Colonic mucosa (tissue), 4 donors: Measurements from ENCODE around the gene BDH1. TPM values are rescaled to one million over a fixed set of nuclear protein-coding genes. Genes with fewer than 3 reads are reported as not detected.

Experiments used
- DNase-seq: peaks from one replicate; pipeline ENCODE4 v3.0.0-alpha.2; 2020
- H3K27ac ChIP-seq: fragments of 200-600 bp; one replicate; pipeline ENCODE4 v1.8.0; 2021
- H3K27me3 ChIP-seq: fragments of 200-600 bp; one replicate; pipeline ENCODE4 v1.8.0; 2021
- H3K36me3 ChIP-seq: fragments of 200-600 bp; one replicate; pipeline ENCODE4 v1.8.0; 2021
- H3K4me1 ChIP-seq: fragments of 200-600 bp; one replicate; pipeline ENCODE4 v1.8.0; 2021; ENCODE audit warnings: mild to moderate bottlenecking
- H3K4me3 ChIP-seq: fragments of 200-600 bp; one replicate; pipeline ENCODE4 v1.8.0; 2021
- H3K9ac ChIP-seq, 2 donors: one replicate each; pipeline ENCODE4 v1.7.0; 2013; ENCODE audit warnings: control low read depth in 2 of 2, low read depth in 2 of 2, low read length in 2 of 2
- H3K9me3 ChIP-seq: fragments of 200-600 bp; one replicate; pipeline ENCODE4 v1.8.0; 2021
- CTCF ChIP-seq: fragments of 200-600 bp; IDR thresholded peaks from one replicate; pipeline ENCODE4 v1.8.0; 2022; ENCODE audit warnings: antibody characterized with exemption, mild to moderate bottlenecking
- intact Hi-C: fragments of 100-400 bp; cut with DNase I; formaldehyde crosslinking; loops from one replicate; pipeline ENCODE4 v1.14.1; 2022
- total RNA-seq, 2 donors: library from RNA; stranded (reverse); fragmentation: NEBNext Ultra II Directional in 1 of 2; extraction: Animal tissue kit (Norgen Biotek cat#: 25700) in 1 of 2; gene quantifications; one replicate each; pipeline ENCODE4 v1.2.1, GENCODE V29; 2021
- donor health status: healthy.
- donor health status: DM: no; HTN: no; CAD: no.
- donor health status: DM: no; HTN: no; CAD: no.

BDH1 gene
- total RNA-seq, 2 donors from 2014 or later: 154 to 180 TPM

GRCh38 chr3:197533396-197533795, 22.4 kb downstream of the BDH1 start:
- intact Hi-C loops: no loop called here
- no peak for DNase-seq
- Histone ChIP-seq H3K27ac (no peak overlapping the region), H3K9me3 (no peaks in the 10 kb centered on the region), H3K27me3 (no peaks in the 10 kb centered on the region), H3K36me3 (no peaks in the 10 kb centered on the region), H3K4me3 (no peak overlapping the region), H3K9ac (no peak overlapping the region), H3K4me1 (no peaks in the 10 kb centered on the region)
- TF ChIP-seq CTCF: no peak

DNA sequence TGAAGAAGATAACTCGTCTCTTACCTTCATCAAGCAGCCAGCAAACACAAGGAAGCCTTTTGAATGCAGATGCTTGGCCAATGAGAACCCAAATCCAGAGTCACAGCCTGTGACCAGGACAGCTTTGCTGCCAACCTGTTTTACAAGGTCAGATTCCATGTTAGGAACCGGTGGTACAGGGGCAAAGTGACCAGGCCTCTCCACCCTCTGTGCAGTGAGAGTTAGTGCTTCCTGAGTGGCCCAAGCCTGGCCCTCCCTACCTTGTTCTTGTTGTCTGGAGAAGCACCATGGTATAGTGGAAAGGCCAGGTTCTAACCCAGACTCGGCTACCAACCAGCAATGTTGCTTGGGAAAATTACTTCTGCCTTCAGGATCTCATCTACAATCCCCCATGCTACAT, 23.4 kb downstream of the BDH1 start:
- no peaks in the 10 kb centered on the region for H3K36me3 ChIP-seq

DNA sequence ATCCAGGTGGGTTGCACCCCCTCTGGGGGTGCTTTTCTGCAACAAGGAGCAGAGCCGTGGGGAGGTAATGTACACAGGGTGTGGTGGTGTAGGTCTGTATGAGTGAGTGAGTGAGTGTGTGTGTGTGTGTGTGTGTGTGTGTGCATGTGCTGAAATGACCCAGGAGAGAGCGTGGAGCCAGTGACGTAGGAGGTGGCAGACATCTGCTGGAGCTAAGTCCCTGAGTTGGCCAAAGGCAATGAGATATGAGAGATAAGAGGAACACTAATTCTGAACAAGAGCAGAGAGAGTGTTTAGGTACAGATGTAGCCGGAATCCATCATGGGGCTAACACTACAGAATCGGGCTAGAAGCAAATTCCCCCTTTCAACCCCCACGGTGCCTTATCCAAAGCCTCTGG, 27.6 kb downstream of the BDH1 start:
- no peaks in the 10 kb centered on the region for H3K36me3 ChIP-seq

More for the DNA sequence above, 23.4 kb downstream of the BDH1 start:
- Histone ChIP-seq H3K9ac (no peak overlapping the region), H3K4me1 (no peaks in the 10 kb centered on the region), H3K9me3 (no peaks in the 10 kb centered on the region), H3K27me3 (no peaks in the 10 kb centered on the region), H3K4me3 (no peak overlapping the region), H3K27ac (no peak overlapping the region)
- no peak for TF ChIP-seq CTCF
- DNase-seq: no peak
- intact Hi-C loops: no loop called here

GRCh38 chr3:197527569-197527968, 28.2 kb downstream of the BDH1 start:
- H3K4me1 ChIP-seq: peaks cover 4% of the 10 kb centered on the region
- H3K4me3 ChIP-seq: no peak overlapping the region
- H3K27ac ChIP-seq: no peak overlapping the region
- intact Hi-C loops: no loop called here
- no peak overlapping the region for H3K9ac ChIP-seq
- H3K27me3 ChIP-seq: no peaks in the 10 kb centered on the region
- no peaks in the 10 kb centered on the region for H3K9me3 ChIP-seq
- DNase-seq: no peak
- no peak for TF ChIP-seq CTCF
- no peaks in the 10 kb centered on the region for H3K36me3 ChIP-seq

More for the DNA sequence above, 27.6 kb downstream of the BDH1 start:
- Histone ChIP-seq H3K27me3 (no peaks in the 10 kb centered on the region), H3K4me1 (no peaks in the 10 kb centered on the region), H3K4me3 (no peak overlapping the region), H3K27ac (no peak overlapping the region), H3K9ac (no peak overlapping the region), H3K9me3 (no peaks in the 10 kb centered on the region)
- no peak for DNase-seq
- intact Hi-C loops: no loop called here
- no peak for TF ChIP-seq CTCF

- H3K9ac ChIP-seq: no peak overlapping the region
- no peaks in the 10 kb centered on the region for H3K27me3 ChIP-seq
- H3K9me3 ChIP-seq: no peaks in the 10 kb centered on the region
- TF ChIP-seq CTCF: no peak
- intact Hi-C loops: no loop called here
- DNase-seq: no peak
- peaks cover 16% of the 10 kb centered on the region for H3K4me1 ChIP-seq
- no peaks in the 10 kb centered on the region for H3K36me3 ChIP-seq
- H3K4me3 ChIP-seq: no peak overlapping the region
- no peak overlapping the region for H3K27ac ChIP-seq
Observed at GRCh38 chr3:197525706-197526105, 30.1 kb downstream of the BDH1 start.

DNA sequence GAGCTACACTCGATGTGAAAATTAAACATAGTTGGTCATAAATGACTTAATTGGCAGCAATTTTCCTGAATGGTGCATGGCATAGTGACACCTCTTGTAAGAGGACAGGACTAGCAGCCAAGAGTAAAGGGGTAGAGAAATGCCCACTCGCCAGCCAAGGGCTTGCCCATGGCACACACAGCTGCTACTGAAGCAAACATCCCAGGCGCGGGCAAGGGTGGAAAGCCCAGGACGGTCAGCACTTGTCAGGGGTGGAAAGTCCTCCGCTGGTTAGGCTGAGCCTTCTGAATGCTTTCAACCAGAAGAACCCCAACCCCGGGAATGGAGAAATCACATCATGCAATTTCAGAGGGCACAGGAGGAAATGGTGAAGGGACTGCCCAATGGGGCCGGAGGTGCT, 31.6 kb downstream of the BDH1 start:
- Histone ChIP-seq H3K36me3 (no peaks in the 10 kb centered on the region), H3K9ac (no peak overlapping the region), H3K27me3 (no peaks in the 10 kb centered on the region), H3K9me3 (no peaks in the 10 kb centered on the region), H3K27ac (no peak overlapping the region), H3K4me1 (peaks cover 16% of the 10 kb centered on the region), H3K4me3 (no peak overlapping the region)
- intact Hi-C loops: no loop called here
- no peak for DNase-seq
- TF ChIP-seq CTCF: no peak
